Measurements from ENCODE around the gene CXCL11. TPM values are rescaled to one million over a fixed set of nuclear protein-coding genes. Genes with fewer than 3 reads are reported as not detected.

CXCL11 gene
- total and polyA plus RNA-seq, 2 donors (not counting 1 experiment from before 2014, with no cell fraction given) = not detected

- Mint-ChIP-seq H3K9me3 (ENCODE audit: insufficient read depth) (no peaks in the 10 kb centered on the region), H3K4me1 (no peaks in the 10 kb centered on the region), H3K4me3 (no peak overlapping the region), H3K27me3 (peaks cover 19% of the 10 kb centered on the region), H3K27ac (no peak overlapping the region)
- Histone ChIP-seq H3K4me1 (ENCODE audit: control insufficient read depth in 2 of 2, insufficient read depth in 2 of 2, low read length in 2 of 2) (no peaks in the 10 kb centered on the region), H4K20me1 (ENCODE audit: control insufficient read depth, insufficient read depth, low read length, poor library complexity, severe bottlenecking) (no peaks in the 10 kb centered on the region), H3K27me3 (replicated peaks in 1 of 4; ENCODE audit: control extremely low read depth in 1 of 4, control insufficient read depth in 3 of 4, insufficient read depth in 4 of 4, low read length in 3 of 4) (peaks cover 0 to 5% (median 0%) of the 10 kb centered on the region in 4 experiments), H3K27ac (ENCODE audit: low read length in 2 of 2) (no peak overlapping the region), H3K9ac (ENCODE audit: low read length) (no peak overlapping the region), H2AFZ (ENCODE audit: insufficient read depth, low read depth, low read length, poor library complexity, severe bottlenecking) (no peak overlapping the region), H3K79me2 (ENCODE audit: control insufficient read depth, insufficient read depth, low read length) (no peaks in the 10 kb centered on the region), H3K9me3 (ENCODE audit: control extremely low read depth in 1 of 3, control insufficient read depth in 2 of 3, insufficient read depth in 1 of 3, low read length in 2 of 3) (no peaks in the 10 kb centered on the region), H3K4me3 (ENCODE audit: control extremely low read depth in 1 of 5, extremely low read depth in 1 of 5, insufficient read depth in 1 of 5, low read depth in 2 of 5, low read length in 4 of 5) (no peak overlapping the region), H3K4me2 (replicated peaks; ENCODE audit: low read depth, low read length, poor library complexity, severe bottlenecking) (no peak overlapping the region), H3K36me3 (replicated peaks in 1 of 2; ENCODE audit: control extremely low read depth in 1 of 2, control insufficient read depth in 1 of 2, extremely low read depth in 1 of 2, insufficient read depth in 2 of 2, low read length in 1 of 2) (no peaks in the 10 kb centered on the region)
- no peak for ATAC-seq (ENCODE audit: low read depth)
- ChIA-PET POLR2A (no interaction called here), CTCF (interaction anchor here (3.8 kb wide), 1 partner anchor 79 kb away, joined by 24 read pairs; no protein-coding TSS in a partner anchor)
- intact Hi-C loops (cut with micrococcal nuclease) = no loop called here
- no peak for DNase-seq
- WGBS (ENCODE audit: insufficient coverage) = 88% methylated on average over 1 of the region's 4 CpGs
- TF ChIP-seq EZH2 (IDR thresholded peaks at IDR 0.05; ENCODE audit: borderline replicate concordance, insufficient read depth, low read depth, low read length, poor library complexity, severe bottlenecking) = no peak
- TF ChIP-seq CTCF (IDR thresholded peaks at IDR 0.05) = no peak
Measured at GRCh38 chr4:76074993-76075600, 39.2 kb upstream of the CXCL11 start.

- Histone ChIP-seq H3K9me3 (ENCODE audit: control extremely low read depth in 1 of 3, control insufficient read depth in 2 of 3, insufficient read depth in 1 of 3, low read length in 2 of 3) (no peaks in the 10 kb centered on the region), H3K4me1 (ENCODE audit: control insufficient read depth in 2 of 2, insufficient read depth in 2 of 2, low read length in 2 of 2) (no peaks in the 10 kb centered on the region), H3K9ac (ENCODE audit: low read length) (no peak within 1 kb of the TSS), H3K4me2 (replicated peaks; ENCODE audit: low read depth, low read length, poor library complexity, severe bottlenecking) (no peak within 1 kb of the TSS), H3K79me2 (ENCODE audit: control insufficient read depth, insufficient read depth, low read length) (no peaks in the 10 kb centered on the region), H3K36me3 (replicated peaks in 1 of 2; ENCODE audit: control extremely low read depth in 1 of 2, control insufficient read depth in 1 of 2, extremely low read depth in 1 of 2, insufficient read depth in 2 of 2, low read length in 1 of 2) (no peaks in the 10 kb centered on the region), H4K20me1 (ENCODE audit: control insufficient read depth, insufficient read depth, low read length, poor library complexity, severe bottlenecking) (no peaks in the 10 kb centered on the region), H3K4me3 (ENCODE audit: control extremely low read depth in 1 of 5, extremely low read depth in 1 of 5, insufficient read depth in 1 of 5, low read depth in 2 of 5, low read length in 4 of 5) (no peak within 1 kb of the TSS), H3K27ac (ENCODE audit: low read length in 2 of 2) (no peak within 1 kb of the TSS), H2AFZ (ENCODE audit: insufficient read depth, low read depth, low read length, poor library complexity, severe bottlenecking) (no peak within 1 kb of the TSS), H3K27me3 (replicated peaks in 1 of 4; ENCODE audit: control extremely low read depth in 1 of 4, control insufficient read depth in 3 of 4, insufficient read depth in 4 of 4, low read length in 3 of 4) (peaks cover 0 to 5% (median 0%) of the 10 kb centered on the region in 4 experiments)
- no peaks in the 10 kb centered on the region for H3K4me1 Mint-ChIP-seq
- ChIA-PET CTCF (interaction anchor here (3.8 kb wide), 1 partner anchor 79 kb away, joined by 24 read pairs; no protein-coding TSS in a partner anchor), POLR2A (no interaction called here)
- H3K9me3 Mint-ChIP-seq (ENCODE audit: insufficient read depth) = no peaks in the 10 kb centered on the region
- no peak within 1 kb of the TSS for H3K27ac Mint-ChIP-seq
- H3K4me3 Mint-ChIP-seq = no peak within 1 kb of the TSS
- no CpG with 5 or more reads among the region's 1 CpG for WGBS (ENCODE audit: insufficient coverage)
- peaks cover 15% of the 10 kb centered on the region for H3K27me3 Mint-ChIP-seq
- DNase-seq (no peak), ATAC-seq (ENCODE audit: low read depth) (no peak)
- no peak for TF ChIP-seq CTCF (IDR thresholded peaks at IDR 0.05)
- intact Hi-C loops (cut with micrococcal nuclease) = no loop called here
Measured at GRCh38 chr4:76074468-76074867, 38.6 kb upstream of the CXCL11 start, which contains the start of gene ART3. TSS of gene ART3 (plus strand) at chr4:76074709. CDS start at chr4:76075890, 1,181 bp downstream.

Measured in B cell (primary cell).